HEK293 (cell line): ENCODE measurements around the gene PAQR8.

Experiments
- ZBTB1 ChIP-seq: fragments of 450-650 bp; formaldehyde crosslinking; IDR thresholded peaks from 2 replicates; pipeline ENCODE4 v1.5.1; 2016; ENCODE audit warnings: missing biosample characterization, missing genetic modification characterization
- ZIC2 ChIP-seq: fragments of 450-650 bp; formaldehyde crosslinking; IDR thresholded peaks from 2 replicates; pipeline ENCODE4 v1.5.1; 2016; ENCODE audit warnings: missing biosample characterization, missing genetic modification characterization
- ZNF132 ChIP-seq: fragments of 450-650 bp; formaldehyde crosslinking; IDR thresholded peaks from 2 replicates; pipeline ENCODE4 v1.5.1; 2017; ENCODE audit warnings: missing biosample characterization, missing genetic modification characterization, borderline replicate concordance
- ZNF19 ChIP-seq: fragments of 450-650 bp; formaldehyde crosslinking; IDR thresholded peaks from 2 replicates; pipeline ENCODE4; 2016; ENCODE audit warnings: missing biosample characterization, missing genetic modification characterization, low read depth
- ZNF37A ChIP-seq: fragments of 450-650 bp; IDR thresholded peaks from 2 replicates; pipeline ENCODE4 v1.5.1; 2018; ENCODE audit warnings: missing biosample characterization, missing genetic modification characterization
- ZNF621 ChIP-seq: fragments of 450-650 bp; formaldehyde crosslinking; IDR thresholded peaks from 2 replicates; pipeline ENCODE4 v1.5.1; 2017; ENCODE audit warnings: missing biosample characterization, missing genetic modification characterization
- TF ChIP-seq, protein P1 (sequence below): fragments of 450-650 bp; formaldehyde crosslinking; IDR thresholded peaks from 2 replicates; pipeline ENCODE4 v1.5.1; 2016; ENCODE audit warnings: missing biosample characterization, missing genetic modification characterization
- TF ChIP-seq, protein P2 (sequence below): fragments of 450-650 bp; formaldehyde crosslinking; IDR thresholded peaks from 2 replicates; pipeline ENCODE4 v1.5.1; 2016; ENCODE audit warnings: missing biosample characterization, missing genetic modification characterization, borderline replicate concordance
- TF ChIP-seq, protein P3 (sequence below): fragments of 450-650 bp; formaldehyde crosslinking; IDR thresholded peaks from 2 replicates; pipeline ENCODE4 v1.5.1; 2016; ENCODE audit warnings: missing biosample characterization, missing genetic modification characterization
- TF ChIP-seq, protein P4 (sequence below): fragments of 450-650 bp; formaldehyde crosslinking; IDR thresholded peaks from 2 replicates; pipeline ENCODE4 v1.5.1; 2017; ENCODE audit warnings: missing biosample characterization, missing genetic modification characterization
- TF ChIP-seq, protein P5 (sequence below): fragments of 450-650 bp; formaldehyde crosslinking; IDR thresholded peaks from 2 replicates; pipeline ENCODE4 v1.5.1; 2017; ENCODE audit warnings: missing biosample characterization, missing genetic modification characterization
- TF ChIP-seq, protein P6 (sequence below): fragments of 450-650 bp; IDR thresholded peaks from 2 replicates; pipeline ENCODE4 v1.5.1; 2018; ENCODE audit warnings: missing biosample characterization, missing genetic modification characterization

PAQR8 gene

DNA sequence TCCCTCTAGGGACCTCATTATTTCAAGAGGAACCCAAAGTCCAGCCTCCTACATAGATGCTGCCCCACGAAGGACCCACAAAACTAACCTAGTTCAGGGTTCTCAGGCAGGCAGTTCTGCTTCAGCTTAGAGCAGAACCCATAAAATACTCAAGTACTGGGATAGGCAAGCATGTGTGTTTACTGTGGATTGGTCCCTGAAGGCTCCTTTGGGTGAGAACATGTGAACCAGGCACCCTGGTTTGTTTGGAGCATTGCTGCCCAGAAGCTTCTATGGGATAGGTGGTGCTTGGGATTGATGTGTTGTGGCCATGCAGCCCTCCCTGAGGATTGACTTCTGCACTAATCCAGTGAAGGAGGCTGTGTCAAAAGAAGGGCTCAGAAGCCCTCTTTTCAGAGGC, 43.3 kb downstream of the PAQR8 start (continued):
- TF ChIP-seq, protein P1, sequence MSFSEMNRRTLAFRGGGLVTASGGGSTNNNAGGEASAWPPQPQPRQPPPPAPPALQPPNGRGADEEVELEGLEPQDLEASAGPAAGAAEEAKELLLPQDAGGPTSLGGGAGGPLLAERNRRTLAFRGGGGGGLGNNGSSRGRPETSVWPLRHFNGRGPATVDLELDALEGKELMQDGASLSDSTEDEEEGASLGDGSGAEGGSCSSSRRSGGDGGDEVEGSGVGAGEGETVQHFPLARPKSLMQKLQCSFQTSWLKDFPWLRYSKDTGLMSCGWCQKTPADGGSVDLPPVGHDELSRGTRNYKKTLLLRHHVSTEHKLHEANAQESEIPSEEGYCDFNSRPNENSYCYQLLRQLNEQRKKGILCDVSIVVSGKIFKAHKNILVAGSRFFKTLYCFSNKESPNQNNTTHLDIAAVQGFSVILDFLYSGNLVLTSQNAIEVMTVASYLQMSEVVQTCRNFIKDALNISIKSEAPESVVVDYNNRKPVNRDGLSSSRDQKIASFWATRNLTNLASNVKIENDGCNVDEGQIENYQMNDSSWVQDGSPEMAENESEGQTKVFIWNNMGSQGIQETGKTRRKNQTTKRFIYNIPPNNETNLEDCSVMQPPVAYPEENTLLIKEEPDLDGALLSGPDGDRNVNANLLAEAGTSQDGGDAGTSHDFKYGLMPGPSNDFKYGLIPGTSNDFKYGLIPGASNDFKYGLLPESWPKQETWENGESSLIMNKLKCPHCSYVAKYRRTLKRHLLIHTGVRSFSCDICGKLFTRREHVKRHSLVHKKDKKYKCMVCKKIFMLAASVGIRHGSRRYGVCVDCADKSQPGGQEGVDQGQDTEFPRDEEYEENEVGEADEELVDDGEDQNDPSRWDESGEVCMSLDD (tag by site-specific recombination) = no peak
- TF ChIP-seq, protein P2, sequence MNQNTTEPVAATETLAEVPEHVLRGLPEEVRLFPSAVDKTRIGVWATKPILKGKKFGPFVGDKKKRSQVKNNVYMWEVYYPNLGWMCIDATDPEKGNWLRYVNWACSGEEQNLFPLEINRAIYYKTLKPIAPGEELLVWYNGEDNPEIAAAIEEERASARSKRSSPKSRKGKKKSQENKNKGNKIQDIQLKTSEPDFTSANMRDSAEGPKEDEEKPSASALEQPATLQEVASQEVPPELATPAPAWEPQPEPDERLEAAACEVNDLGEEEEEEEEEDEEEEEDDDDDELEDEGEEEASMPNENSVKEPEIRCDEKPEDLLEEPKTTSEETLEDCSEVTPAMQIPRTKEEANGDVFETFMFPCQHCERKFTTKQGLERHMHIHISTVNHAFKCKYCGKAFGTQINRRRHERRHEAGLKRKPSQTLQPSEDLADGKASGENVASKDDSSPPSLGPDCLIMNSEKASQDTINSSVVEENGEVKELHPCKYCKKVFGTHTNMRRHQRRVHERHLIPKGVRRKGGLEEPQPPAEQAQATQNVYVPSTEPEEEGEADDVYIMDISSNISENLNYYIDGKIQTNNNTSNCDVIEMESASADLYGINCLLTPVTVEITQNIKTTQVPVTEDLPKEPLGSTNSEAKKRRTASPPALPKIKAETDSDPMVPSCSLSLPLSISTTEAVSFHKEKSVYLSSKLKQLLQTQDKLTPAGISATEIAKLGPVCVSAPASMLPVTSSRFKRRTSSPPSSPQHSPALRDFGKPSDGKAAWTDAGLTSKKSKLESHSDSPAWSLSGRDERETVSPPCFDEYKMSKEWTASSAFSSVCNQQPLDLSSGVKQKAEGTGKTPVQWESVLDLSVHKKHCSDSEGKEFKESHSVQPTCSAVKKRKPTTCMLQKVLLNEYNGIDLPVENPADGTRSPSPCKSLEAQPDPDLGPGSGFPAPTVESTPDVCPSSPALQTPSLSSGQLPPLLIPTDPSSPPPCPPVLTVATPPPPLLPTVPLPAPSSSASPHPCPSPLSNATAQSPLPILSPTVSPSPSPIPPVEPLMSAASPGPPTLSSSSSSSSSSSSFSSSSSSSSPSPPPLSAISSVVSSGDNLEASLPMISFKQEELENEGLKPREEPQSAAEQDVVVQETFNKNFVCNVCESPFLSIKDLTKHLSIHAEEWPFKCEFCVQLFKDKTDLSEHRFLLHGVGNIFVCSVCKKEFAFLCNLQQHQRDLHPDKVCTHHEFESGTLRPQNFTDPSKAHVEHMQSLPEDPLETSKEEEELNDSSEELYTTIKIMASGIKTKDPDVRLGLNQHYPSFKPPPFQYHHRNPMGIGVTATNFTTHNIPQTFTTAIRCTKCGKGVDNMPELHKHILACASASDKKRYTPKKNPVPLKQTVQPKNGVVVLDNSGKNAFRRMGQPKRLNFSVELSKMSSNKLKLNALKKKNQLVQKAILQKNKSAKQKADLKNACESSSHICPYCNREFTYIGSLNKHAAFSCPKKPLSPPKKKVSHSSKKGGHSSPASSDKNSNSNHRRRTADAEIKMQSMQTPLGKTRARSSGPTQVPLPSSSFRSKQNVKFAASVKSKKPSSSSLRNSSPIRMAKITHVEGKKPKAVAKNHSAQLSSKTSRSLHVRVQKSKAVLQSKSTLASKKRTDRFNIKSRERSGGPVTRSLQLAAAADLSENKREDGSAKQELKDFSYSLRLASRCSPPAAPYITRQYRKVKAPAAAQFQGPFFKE (tag by site-specific recombination) = no peak
- TF ChIP-seq ZIC2 (tag by site-specific recombination) (no peak), ZNF37A (no peak), ZBTB1 (no peak), ZNF19 (tag by site-specific recombination) (no peak), ZNF132 (tag by site-specific recombination) (no peak), ZNF621 (tag by site-specific recombination) (no peak)
- TF ChIP-seq, protein P3, sequence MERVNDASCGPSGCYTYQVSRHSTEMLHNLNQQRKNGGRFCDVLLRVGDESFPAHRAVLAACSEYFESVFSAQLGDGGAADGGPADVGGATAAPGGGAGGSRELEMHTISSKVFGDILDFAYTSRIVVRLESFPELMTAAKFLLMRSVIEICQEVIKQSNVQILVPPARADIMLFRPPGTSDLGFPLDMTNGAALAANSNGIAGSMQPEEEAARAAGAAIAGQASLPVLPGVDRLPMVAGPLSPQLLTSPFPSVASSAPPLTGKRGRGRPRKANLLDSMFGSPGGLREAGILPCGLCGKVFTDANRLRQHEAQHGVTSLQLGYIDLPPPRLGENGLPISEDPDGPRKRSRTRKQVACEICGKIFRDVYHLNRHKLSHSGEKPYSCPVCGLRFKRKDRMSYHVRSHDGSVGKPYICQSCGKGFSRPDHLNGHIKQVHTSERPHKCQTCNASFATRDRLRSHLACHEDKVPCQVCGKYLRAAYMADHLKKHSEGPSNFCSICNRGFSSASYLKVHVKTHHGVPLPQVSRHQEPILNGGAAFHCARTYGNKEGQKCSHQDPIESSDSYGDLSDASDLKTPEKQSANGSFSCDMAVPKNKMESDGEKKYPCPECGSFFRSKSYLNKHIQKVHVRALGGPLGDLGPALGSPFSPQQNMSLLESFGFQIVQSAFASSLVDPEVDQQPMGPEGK (tag by site-specific recombination) = no peak
- TF ChIP-seq, protein P4, sequence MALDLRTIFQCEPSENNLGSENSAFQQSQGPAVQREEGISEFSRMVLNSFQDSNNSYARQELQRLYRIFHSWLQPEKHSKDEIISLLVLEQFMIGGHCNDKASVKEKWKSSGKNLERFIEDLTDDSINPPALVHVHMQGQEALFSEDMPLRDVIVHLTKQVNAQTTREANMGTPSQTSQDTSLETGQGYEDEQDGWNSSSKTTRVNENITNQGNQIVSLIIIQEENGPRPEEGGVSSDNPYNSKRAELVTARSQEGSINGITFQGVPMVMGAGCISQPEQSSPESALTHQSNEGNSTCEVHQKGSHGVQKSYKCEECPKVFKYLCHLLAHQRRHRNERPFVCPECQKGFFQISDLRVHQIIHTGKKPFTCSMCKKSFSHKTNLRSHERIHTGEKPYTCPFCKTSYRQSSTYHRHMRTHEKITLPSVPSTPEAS (tag by site-specific recombination) = no peak
- TF ChIP-seq, protein P5, sequence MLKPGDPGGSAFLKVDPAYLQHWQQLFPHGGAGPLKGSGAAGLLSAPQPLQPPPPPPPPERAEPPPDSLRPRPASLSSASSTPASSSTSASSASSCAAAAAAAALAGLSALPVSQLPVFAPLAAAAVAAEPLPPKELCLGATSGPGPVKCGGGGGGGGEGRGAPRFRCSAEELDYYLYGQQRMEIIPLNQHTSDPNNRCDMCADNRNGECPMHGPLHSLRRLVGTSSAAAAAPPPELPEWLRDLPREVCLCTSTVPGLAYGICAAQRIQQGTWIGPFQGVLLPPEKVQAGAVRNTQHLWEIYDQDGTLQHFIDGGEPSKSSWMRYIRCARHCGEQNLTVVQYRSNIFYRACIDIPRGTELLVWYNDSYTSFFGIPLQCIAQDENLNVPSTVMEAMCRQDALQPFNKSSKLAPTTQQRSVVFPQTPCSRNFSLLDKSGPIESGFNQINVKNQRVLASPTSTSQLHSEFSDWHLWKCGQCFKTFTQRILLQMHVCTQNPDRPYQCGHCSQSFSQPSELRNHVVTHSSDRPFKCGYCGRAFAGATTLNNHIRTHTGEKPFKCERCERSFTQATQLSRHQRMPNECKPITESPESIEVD = no peak
- TF ChIP-seq, protein P6, sequence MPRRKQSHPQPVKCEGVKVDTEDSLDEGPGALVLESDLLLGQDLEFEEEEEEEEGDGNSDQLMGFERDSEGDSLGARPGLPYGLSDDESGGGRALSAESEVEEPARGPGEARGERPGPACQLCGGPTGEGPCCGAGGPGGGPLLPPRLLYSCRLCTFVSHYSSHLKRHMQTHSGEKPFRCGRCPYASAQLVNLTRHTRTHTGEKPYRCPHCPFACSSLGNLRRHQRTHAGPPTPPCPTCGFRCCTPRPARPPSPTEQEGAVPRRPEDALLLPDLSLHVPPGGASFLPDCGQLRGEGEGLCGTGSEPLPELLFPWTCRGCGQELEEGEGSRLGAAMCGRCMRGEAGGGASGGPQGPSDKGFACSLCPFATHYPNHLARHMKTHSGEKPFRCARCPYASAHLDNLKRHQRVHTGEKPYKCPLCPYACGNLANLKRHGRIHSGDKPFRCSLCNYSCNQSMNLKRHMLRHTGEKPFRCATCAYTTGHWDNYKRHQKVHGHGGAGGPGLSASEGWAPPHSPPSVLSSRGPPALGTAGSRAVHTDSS = no peak
